ENCODE data around the gene FHIP1B. TPM values are rescaled to one million over a fixed set of nuclear protein-coding genes. Genes with fewer than 3 reads are reported as not detected.
"Not testable (repeated sequence)": the region's sequence is repeated elsewhere in the genome, so short reads cannot be mapped to it uniquely, and the experiment has no call there.

The FHIP1B gene
- total RNA-seq, 2 experiments from 2014 or later = 20.1 to 21.2 TPM

DNA sequence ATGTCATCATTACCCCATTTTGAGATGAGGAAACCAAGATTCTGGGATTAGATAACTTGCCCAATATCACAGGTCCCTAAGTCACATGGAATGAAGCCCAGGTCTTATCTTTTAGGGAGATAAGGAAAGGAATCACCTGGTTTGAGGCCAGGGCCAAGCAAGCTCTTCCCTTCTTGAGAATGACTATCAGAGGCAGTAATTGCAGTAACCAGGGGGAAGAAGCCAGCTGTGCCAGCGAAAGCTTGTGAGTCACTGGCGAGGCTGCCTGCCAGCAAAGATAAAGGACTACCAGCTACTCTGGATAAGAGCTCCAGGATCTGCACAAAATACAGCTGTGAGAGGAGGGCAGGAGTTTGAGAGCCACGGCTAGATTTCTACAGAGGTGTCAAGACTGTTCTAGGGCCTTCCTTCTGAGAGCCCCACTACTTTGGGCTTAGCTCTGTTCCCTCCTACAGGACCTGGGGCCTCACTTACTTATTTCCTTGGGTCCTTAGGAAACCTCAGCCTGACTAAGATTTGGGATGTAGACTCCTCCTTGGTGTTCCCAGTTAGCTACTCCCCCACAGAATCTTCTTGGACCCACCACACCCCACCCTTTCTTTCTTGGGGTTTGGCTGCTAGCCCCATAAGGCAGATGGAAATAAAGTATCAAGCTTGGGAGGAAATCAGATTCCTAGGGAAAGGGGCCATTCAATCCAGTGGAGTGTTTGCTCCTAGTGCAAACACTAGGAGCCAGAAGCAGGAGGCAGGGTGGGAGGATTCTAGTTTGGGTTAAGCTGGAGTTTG is 15.5 kb upstream of the FHIP1B start:
- Histone ChIP-seq H3K4me3 (ENCODE audit: low read depth, low read length, poor library complexity, severe bottlenecking) (no peak overlapping the region), H3K9me3 (ENCODE audit: low read length) (no peaks in the 10 kb centered on the region), H3K4me1 (ENCODE audit: insufficient read depth, low read length, poor library complexity, severe bottlenecking) (no peaks in the 10 kb centered on the region), H3K9me2 (ENCODE audit: insufficient read depth, low read length) (no peaks in the 10 kb centered on the region), H2AFZ (ENCODE audit: low read length) (no peak overlapping the region), H3K4me2 (ENCODE audit: low read length) (no peak overlapping the region), H3K27ac (ENCODE audit: low read depth, low read length, poor library complexity, severe bottlenecking) (no peak overlapping the region), H3K79me2 (ENCODE audit: insufficient read depth, low read depth, low read length) (no peaks in the 10 kb centered on the region), H3K36me3 (ENCODE audit: insufficient read depth, low read length) (no peaks in the 10 kb centered on the region), H4K20me1 (ENCODE audit: insufficient read depth, low read length) (no peaks in the 10 kb centered on the region)
- no peak for TF ChIP-seq EZH2phosphoT487 (IDR thresholded peaks at IDR 0.05; ENCODE audit: borderline replicate concordance, low read depth, low read length)
- TF ChIP-seq, protein P1, sequence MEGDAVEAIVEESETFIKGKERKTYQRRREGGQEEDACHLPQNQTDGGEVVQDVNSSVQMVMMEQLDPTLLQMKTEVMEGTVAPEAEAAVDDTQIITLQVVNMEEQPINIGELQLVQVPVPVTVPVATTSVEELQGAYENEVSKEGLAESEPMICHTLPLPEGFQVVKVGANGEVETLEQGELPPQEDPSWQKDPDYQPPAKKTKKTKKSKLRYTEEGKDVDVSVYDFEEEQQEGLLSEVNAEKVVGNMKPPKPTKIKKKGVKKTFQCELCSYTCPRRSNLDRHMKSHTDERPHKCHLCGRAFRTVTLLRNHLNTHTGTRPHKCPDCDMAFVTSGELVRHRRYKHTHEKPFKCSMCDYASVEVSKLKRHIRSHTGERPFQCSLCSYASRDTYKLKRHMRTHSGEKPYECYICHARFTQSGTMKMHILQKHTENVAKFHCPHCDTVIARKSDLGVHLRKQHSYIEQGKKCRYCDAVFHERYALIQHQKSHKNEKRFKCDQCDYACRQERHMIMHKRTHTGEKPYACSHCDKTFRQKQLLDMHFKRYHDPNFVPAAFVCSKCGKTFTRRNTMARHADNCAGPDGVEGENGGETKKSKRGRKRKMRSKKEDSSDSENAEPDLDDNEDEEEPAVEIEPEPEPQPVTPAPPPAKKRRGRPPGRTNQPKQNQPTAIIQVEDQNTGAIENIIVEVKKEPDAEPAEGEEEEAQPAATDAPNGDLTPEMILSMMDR (conservative IDR thresholded peaks at IDR 0.05; ENCODE audit: low read length) = no peak
- CTCF ChIA-PET (ENCODE audit: unreplicated experiment) = no interaction called here
- intact Hi-C loops (cut with micrococcal nuclease; ENCODE audit: unreplicated experiment) = no loop called here
- BruUV-seq (replicated peaks) = no TSS peak
- POLR2A ChIA-PET = interaction anchor here (0.6 to 1.2 kb wide), 3 partner anchors 9 to 148 kb away, joined by 5 to 16 read pairs (median 7); no protein-coding TSS in a partner anchor
- DNase-seq (ENCODE audit: low spot score) = no peak

DNA sequence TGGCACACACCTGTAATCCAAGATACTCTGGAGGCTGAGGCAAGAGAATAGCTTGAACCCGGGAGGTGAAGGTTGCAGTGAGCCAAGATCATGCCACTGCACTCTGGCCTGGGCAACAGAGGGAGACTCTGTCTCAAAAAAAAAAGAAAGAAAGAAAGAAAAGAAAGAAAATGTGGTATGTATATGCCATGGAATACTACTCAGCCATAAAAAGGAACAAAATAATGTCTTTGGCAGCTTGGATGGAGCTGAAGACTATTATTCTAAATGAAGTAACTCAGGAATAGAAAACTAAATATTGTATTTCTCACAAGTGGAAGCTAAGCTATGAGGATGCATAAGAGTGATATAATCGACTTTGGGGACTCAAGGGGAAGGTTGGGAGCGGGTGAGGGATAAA is 14.5 kb upstream of the FHIP1B start:
- intact Hi-C loops (cut with micrococcal nuclease; ENCODE audit: unreplicated experiment); CTCF ChIA-PET (ENCODE audit: unreplicated experiment); H2AFZ ChIP-seq (ENCODE audit: low read length); H3K27ac ChIP-seq (ENCODE audit: low read depth, low read length, poor library complexity, severe bottlenecking); H3K4me1 ChIP-seq (ENCODE audit: insufficient read depth, low read length, poor library complexity, severe bottlenecking); BruUV-seq (replicated peaks); H3K79me2 ChIP-seq (ENCODE audit: insufficient read depth, low read depth, low read length); H4K20me1 ChIP-seq (ENCODE audit: insufficient read depth, low read length); H3K9me2 ChIP-seq (ENCODE audit: insufficient read depth, low read length); POLR2A ChIA-PET; DNase-seq (ENCODE audit: low spot score); H3K9me3 ChIP-seq (ENCODE audit: low read length); H3K36me3 ChIP-seq (ENCODE audit: insufficient read depth, low read length); H3K4me2 ChIP-seq (ENCODE audit: low read length); H3K4me3 ChIP-seq (ENCODE audit: low read depth, low read length, poor library complexity, severe bottlenecking): not testable (repeated sequence)

DNA sequence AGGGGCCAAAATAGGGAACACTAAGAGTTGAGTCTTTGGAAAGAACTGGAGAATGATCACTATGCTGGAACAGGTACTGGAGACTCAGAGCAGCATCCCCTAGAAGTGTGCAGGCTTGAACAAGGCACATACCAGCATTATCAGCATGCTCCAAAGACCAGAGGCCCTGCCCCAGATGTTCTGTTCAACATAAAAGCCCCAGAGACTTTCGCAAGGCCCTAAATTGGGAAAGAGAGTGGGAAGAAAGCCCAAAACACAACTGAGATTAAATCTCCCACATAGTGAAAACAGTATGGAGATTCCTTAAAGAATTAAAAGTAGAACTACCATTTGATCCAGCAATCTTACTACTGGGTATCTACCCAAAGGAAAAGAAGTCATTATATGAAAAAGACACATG is 13.8 kb upstream of the FHIP1B start:
- ChIA-PET POLR2A (no interaction called here), CTCF (ENCODE audit: unreplicated experiment) (no interaction called here)
- H3K79me2 ChIP-seq (ENCODE audit: insufficient read depth, low read depth, low read length) = no peaks in the 10 kb centered on the region
- no peaks in the 10 kb centered on the region for H3K4me1 ChIP-seq (ENCODE audit: insufficient read depth, low read length, poor library complexity, severe bottlenecking)
- H3K9me2 ChIP-seq (ENCODE audit: insufficient read depth, low read length) = no peaks in the 10 kb centered on the region
- no peaks in the 10 kb centered on the region for H4K20me1 ChIP-seq (ENCODE audit: insufficient read depth, low read length)
- no peak overlapping the region for H3K4me2 ChIP-seq (ENCODE audit: low read length)
- H3K9me3 ChIP-seq (ENCODE audit: low read length) = no peaks in the 10 kb centered on the region
- H3K4me3 ChIP-seq (ENCODE audit: low read depth, low read length, poor library complexity, severe bottlenecking) = no peak overlapping the region
- DNase-seq (ENCODE audit: low spot score) = no peak
- H3K36me3 ChIP-seq (ENCODE audit: insufficient read depth, low read length) = no peaks in the 10 kb centered on the region
- BruUV-seq (replicated peaks) = no TSS peak
- TF ChIP-seq, protein P1 (conservative IDR thresholded peaks at IDR 0.05; ENCODE audit: low read length) = no peak
- TF ChIP-seq EZH2phosphoT487 (IDR thresholded peaks at IDR 0.05; ENCODE audit: borderline replicate concordance, low read depth, low read length) = no peak
- intact Hi-C loops (cut with micrococcal nuclease; ENCODE audit: unreplicated experiment) = no loop called here
- no peak overlapping the region for H2AFZ ChIP-seq (ENCODE audit: low read length)
- no peak overlapping the region for H3K27ac ChIP-seq (ENCODE audit: low read depth, low read length, poor library complexity, severe bottlenecking)
